ENCODE results near the gene LRRFIP1.

The LRRFIP1 gene

DNA sequence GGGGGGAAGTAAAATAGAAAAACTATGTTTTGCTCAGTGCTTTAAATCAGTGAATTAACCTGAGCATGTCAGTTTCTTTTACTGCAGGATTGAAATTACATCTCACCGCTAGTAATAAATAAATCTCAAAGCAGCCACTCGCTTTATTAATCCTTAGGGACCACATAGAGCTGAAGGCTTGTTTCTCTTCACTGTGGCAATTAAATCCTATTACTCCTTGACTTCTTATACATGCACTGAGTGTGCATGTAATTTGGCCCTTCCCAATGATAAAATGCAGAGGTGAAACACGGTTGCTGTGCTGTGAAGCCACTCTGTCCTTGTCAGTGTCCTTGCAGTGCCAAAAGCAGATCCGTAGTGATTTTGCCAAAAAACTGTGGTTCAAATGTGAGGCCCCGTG, 94.1 kb downstream of the LRRFIP1 start:
- no peak overlapping the region for H3K4me3 ChIP-seq (ENCODE audit: low read depth, low read length)

GRCh38 chr2:237722616-237723015, 95.2 kb downstream of the LRRFIP1 start:
- H3K4me3 ChIP-seq (ENCODE audit: low read depth, low read length): no peak overlapping the region

DNA sequence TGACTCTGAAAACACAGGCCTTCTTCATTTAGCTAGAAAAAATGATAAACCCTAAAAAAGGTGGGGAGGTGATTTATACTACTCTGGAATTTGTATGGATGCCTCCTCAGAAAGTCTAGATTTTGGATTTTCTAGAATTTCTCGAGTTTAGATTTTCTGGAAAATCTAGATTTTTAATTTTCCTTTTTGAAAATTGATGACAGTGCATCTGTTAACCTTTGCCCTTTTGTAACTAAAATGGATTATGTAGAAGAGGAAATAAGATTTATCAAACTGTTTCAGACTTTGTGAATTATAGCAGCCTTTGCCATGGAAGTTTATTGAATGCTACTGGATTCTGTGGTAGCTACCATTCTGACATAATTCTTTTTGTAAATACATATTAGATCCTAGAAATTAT, 95.6 kb downstream of the LRRFIP1 start:
- H3K4me3 ChIP-seq (ENCODE audit: low read depth, low read length): no peak overlapping the region

DNA sequence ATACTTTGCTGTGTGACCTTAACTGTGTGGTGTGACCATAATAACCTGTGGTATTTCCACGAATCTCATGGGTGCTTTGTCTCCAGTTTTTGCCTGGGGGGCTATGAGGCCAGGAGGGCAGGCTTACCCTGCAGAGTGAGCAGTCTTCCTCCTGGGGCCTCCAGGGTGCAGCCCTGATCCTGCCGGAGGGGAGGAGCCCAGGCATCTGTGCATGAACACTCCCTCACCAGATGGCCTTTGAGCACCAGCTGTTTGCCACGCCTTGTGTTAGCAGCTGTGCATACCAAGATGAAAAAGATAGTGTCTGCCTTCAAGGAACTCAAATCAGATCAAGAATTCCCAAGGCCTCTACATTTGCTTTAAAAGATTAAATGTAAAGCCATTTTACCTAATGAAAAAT, 96.2 kb downstream of the LRRFIP1 start:
- H3K4me3 ChIP-seq (ENCODE audit: low read depth, low read length): no peak overlapping the region

DNA sequence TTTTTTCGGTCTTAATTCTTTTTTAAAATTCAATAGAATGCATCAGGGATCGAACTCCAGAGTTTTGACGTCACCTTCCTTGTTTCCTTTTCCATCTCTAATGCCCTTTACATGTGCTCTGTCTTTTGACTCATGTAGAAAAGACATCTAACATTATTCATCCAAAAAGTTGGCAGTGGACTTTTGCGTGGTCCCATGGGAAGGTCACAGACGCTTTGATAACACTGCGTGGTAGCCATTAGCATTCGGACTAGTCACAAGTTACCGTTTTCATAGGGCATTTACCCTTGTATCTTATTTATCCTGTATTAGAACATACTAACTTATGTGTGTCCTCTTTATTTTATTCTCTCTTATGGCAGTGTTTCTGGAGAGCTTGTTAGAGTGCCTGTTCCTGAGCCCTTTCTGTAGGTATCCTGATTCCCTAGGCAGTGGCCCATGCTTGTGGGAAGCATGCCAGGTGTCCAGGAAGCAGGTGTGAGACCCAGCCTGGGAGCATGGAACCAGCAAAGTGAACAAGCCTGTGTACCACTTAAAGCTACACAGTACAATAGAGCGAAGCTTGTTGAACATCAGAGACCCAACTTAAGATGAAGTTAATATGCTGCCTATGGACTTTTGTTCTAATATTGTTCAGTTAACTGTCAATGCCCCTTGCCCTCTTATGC, 97.6 kb downstream of the LRRFIP1 start:
- no peak overlapping the region for H3K4me3 ChIP-seq (ENCODE audit: low read depth, low read length)

DNA sequence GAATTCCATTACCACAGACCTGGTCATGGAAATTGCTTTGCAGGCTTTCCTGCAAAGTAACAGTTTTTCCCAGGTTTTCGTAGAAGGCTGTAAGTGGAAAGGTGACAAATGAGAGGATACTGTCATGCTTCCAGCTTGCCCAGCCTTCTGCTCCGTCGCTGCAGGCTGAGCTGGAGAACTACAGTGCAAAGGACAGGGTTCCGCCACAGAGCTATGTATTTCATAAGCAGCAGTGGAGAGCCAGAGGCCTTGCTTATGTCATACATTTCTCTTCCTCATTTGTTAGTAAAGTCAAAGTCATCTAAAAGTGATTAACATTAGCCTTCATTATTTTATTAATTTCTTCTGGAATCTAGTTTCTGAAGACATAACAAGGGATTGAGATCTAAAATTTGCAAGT, 98.3 kb downstream of the LRRFIP1 start:
- no peak overlapping the region for H3K4me3 ChIP-seq (ENCODE audit: low read depth, low read length)

DNA sequence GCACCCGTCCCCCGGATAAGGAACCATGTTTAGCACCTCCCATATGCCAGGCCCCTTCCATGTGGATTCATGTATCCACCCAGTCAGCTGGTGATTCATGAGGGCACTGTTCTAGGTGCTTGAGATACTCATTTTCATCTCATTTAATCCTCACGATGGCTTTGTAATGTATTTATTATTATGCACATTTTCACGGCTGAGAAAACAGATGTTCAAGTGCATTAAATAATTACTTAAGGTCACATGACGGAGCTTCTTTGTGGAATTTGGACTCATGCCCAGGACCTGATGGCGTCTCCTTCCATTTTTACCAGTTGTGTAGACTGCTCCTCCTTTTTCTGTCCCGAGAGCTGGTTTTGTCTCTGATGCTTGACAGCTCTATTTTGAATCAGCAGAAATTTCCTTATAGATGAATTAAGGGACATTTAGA, 99.0 kb downstream of the LRRFIP1 start:
- no peak overlapping the region for H3K4me3 ChIP-seq (ENCODE audit: low read depth, low read length)

DNA sequence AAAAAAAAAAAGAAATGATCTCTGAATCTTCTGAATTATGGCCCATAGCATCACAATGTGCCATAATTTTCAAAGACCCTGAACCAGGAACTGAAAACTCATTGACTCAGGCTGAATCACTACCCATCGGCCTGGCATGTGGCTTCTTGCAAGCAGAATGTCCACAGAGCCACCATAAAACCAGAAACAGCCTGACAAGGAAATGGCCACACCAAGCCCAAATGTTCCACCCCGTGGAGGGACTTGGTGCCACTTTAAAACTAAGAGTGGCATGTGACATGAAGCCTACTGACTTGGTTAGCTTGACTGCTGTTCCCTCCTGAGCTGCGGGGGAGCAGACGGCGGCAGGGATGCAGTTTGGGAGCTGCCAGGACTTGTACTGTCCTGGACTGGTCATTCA, 100.0 kb downstream of the LRRFIP1 start:
- no peak overlapping the region for H3K4me3 ChIP-seq (ENCODE audit: low read depth, low read length)

- no peak overlapping the region for H3K4me3 ChIP-seq (ENCODE audit: low read depth, low read length)
Measured at GRCh38 chr2:237729681-237730475, 102.5 kb downstream of the LRRFIP1 start.

DNA sequence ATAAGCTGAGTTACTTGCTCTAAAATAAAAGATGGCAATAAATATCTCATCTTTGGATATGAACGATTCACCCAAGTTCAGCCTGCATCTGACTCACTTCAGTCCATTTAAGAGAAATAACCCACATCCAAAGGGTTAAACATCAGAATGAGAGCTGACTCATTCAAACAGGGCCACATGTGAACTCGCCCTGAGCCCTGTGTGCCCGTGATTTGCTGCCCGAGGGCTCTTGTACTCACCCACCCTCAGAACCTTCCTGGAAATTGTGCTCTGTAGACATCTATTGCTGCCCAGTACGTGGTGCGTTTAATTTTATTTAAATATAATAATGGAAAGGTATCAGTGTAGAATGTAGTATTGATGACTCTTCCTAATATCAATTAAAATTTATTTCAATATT, 104.3 kb downstream of the LRRFIP1 start:
- H3K4me3 ChIP-seq (ENCODE audit: low read depth, low read length): no peak overlapping the region

DNA sequence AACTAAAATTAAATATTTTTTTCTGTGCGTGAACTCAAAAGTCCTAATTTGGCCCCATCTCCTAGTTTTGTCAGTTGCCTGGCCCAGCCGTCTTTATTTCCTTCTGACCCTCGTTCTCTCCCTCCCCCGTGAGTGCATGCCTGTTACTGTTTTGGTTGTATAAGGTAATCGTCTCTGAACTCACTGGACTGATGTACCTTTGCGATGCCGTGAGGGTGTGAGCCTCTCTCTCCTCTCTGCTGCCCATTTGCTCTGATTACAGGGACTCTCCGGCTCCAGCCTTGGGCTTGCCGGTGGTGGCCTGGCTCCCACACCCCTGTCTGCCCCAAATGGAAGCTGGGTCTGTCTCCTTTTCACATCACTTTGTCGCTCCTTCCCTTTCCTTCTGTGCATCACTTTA, 104.7 kb downstream of the LRRFIP1 start:
- no peak overlapping the region for H3K4me3 ChIP-seq (ENCODE audit: low read depth, low read length)

DNA sequence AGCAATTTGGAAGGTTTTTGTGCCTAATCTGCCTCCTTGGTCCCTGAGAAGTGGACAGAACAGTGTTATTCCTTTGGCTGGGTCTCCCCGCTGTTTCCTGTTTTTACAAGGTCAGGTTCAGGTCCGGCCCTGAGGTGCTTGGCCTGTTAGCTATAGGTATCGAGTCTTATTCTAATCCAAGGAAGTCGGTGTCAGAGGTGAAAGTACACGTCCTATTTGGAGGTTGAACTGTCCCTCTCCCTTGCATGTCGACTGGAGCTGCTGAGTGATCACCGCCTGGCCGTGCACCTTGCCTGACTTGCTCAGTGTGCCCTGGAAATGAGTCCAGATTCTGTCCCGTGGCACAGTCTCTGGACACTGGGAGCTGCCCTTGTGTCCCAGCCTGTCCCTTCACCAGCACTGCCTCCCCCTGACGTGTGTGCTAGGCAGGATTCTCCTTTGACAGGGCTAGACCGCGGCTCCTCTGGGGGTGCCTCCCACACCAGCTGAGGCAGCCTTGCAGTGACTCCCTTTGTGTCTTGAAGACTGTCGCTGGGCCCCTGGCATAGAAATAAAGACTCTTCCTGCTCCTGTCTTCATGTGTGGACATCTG, 105.5 kb downstream of the LRRFIP1 start:
- H3K4me3 ChIP-seq (ENCODE audit: low read depth, low read length): no peak overlapping the region

DNA sequence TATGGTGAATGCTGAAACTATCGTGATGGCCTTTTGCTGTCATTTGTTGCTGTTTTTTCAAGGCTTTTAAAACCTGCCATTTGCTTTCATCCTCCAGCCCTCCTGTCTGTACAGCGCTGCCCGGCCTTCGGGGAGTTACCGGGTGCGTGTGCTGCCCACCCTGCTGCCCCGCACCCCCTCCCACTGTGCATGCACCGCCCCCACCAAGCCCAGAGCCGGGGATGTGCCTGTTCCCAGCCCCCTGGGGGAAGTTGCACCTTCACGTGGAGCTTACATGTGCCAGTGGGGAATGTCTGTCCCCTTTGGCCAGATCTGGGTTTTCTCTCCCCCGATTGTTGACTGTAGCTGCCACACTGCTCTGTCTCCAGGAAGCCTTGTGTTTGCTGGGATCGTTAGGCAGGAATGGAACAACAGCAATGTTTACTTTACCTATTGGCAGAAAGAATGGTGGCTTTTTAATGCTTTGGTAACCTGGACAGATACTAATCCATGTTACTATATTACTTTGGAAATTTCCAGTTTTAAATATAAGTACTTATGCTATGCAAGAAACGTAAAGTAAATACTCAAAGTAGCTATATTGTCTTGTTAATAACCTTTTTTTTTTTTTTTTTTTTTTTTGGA, 106.4 kb downstream of the LRRFIP1 start:
- no peak overlapping the region for H3K4me3 ChIP-seq (ENCODE audit: low read depth, low read length)

GRCh38 chr2:237734905-237735623, 107.7 kb downstream of the LRRFIP1 start:
- no peak overlapping the region for H3K4me3 ChIP-seq (ENCODE audit: low read depth, low read length)

DNA sequence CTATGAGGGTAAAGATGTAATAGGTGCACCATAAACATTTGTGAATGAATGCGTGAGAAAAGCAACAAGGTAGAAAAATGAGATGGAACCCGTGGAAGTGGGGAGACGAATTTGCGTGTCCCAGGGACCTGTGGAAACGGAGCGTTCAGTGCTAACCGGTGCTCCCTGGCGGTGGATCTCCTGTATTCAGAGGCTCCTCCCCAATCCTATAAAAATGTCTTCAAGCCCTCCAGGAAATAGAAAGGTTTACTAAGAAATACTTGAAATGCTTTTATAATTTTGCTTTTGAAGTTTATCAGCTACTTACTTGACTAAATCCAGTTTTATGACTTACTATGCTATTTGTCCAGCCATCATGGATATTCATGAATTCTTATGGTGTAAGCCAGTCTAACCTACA, 108.4 kb downstream of the LRRFIP1 start:
- H3K4me3 ChIP-seq (ENCODE audit: low read depth, low read length): no peak overlapping the region

GRCh38 chr2:237736783-237737182, 109.4 kb downstream of the LRRFIP1 start:
- H3K4me3 ChIP-seq (ENCODE audit: low read depth, low read length): no peak overlapping the region

DNA sequence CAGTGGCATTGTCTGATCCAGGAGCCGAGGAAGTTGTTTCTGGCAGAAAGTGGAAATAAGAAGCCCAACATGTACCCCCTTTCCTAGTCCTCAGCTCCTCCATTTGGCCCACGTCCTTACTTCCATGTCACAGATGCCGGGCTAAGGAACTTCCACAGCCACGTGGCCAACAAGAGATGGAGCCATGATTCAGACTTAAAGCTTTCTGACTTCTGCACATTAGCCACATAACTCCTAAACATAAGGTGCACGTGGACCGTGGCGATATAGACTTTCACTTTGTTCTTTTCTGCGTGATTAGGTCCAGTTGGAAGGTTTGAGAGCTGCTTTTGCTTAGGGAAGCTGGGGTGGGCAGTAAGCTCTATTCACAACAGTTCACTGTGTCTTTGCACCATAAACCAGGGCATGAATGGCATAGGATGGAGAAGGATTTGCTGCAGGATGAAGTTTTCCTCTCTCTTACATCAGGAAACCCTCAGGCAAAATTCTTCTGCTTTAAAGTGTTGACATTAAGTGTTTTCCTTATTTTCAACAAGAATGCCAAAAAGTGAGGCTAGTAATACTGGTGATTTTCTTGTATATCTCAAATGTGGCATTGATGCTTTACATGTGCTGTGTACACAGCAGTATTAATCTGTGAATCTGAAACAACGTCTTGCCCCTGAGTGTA, 109.9 kb downstream of the LRRFIP1 start:
- H3K4me3 ChIP-seq (ENCODE audit: low read depth, low read length): no peak overlapping the region

- H3K4me3 ChIP-seq (ENCODE audit: low read depth, low read length): no peak overlapping the region
Measured at GRCh38 chr2:237738255-237738654, 110.9 kb downstream of the LRRFIP1 start.

DNA sequence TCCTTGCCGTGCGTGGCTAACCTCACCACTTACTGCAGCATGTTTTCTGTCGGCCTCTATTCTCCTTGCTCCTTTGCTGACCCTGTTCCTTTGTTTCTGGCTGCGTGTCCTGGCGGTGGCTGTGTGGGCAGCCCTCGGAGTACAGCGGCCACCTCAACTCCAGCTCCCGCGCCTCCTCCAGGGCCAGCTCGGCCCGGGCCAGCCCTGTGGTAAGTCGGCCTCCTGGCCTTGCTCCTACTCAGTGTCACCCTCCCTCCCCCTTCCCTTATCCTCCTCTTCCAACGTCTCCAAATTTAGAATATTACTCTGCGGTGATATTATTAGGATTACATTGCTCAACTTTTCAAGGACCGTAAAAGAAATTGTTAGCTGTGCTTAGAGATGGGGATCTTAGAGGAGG, 111.7 kb downstream of the LRRFIP1 start:
- H3K4me3 ChIP-seq (ENCODE audit: low read depth, low read length): no peak overlapping the region

DNA sequence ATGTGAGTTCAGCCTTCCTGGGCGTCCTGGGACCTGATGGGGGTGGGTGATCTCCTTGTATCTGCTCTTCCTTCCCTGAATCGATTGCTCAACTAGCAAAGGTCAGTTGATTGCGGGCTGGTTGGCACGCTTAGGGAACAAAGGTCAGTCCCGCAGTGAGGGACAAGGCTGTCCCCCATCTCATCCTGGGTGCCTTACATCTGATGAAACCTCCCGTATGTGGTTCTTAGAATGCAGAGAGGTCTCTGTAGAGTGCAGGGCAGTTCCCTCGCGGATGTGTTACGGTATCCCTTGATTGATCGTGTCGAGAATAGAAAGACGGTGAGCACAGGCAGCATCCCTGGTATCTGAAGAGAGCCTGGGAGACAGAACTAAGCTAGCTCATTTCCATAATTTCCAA, 114.8 kb downstream of the LRRFIP1 start:
- no peak overlapping the region for H3K4me3 ChIP-seq (ENCODE audit: low read depth, low read length)

DNA sequence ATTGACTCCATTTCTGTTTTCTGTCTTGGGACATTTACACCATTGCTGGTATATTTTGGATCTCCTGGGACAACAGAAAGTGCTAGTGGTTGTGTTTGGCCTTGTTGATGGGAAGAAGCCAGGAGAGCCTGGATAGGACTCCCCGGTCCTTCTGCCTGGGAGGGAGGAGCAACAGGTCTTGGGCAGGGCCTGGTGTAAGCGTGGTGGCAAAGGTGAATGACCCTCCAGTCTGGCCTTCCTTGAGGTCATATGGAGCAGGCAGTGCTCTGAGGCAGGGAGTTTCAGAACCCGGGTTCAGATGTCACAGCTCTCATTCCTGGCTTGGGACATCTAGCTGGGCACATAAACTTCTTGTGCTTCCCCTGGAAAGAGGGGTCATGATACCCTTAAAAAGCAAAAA, 115.2 kb downstream of the LRRFIP1 start:
- no peak overlapping the region for H3K4me3 ChIP-seq (ENCODE audit: low read depth, low read length)

All from iPS-11a (cell line).